Stimulated activated CD8-positive, alpha-beta memory T cell treated with anti-CD3 and anti-CD28 coated beads, Interleukin-4, amount 100 ng/mL, for 48 hours (primary cell): ENCODE results near the gene SAV1.

Experiments
- DNase-seq: peaks from one replicate; pipeline ENCODE4 v3.0.0-alpha.2; 2020

SAV1 gene

DNA sequence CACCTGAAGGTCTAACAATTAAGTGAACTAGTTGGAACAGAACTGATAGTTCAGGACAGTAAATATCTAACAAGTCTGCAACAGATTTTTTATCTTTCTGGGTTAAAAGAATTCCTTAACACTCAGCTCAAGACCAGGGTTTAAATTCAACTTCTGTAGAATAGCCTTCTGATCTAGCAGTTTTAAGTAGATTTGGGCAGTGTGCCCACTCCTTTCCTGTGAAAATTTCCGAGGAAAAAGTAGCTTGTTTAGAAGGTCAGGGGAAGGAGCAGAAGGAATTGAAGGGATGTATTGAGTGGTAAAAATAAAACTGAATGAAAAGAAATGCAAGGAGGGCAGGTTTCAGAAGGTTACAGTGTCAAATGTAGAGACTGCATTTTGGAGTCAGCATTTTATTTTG is 62.3 kb downstream of the SAV1 start:
- DNase-seq = no peak

DNA sequence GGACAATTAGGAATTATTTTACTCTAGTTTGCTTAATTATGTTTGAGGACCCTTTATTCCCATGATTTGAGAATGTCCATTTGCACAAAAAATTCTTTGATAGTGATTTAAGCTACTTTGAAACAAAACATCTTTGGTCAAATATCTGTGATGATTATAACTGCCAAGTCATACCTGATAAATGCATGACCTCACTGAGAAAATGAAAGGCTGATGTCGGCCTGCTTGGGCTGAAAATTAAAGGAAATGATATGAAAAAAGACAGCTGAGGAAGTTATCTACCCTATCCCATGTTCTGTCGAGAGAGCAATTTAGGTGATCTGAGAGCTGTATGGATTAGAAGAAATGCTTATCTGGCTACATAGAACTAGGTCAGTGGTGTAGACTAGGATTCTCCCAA is 64.5 kb downstream of the SAV1 start:
- DNase-seq = no peak

DNA sequence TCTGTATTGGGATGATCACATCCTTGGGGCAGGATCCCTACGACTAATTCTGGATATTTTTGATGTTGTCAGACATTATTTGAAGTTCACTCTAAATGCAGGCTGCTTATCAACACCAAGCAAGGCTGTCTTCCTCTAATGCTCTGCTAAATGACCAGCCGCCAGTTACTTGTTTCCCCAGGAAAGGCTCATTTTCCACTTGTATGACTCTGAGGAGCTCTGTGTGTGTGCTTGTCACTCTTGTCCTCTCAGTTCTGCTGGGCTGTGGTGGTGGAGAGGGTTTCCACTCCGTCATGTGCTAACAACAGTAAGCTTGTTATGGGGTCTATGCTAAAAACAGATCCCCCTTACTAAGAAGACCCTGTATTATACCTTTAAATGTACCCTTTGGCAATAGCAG is 66.1 kb downstream of the SAV1 start:
- no peak for DNase-seq

DNA sequence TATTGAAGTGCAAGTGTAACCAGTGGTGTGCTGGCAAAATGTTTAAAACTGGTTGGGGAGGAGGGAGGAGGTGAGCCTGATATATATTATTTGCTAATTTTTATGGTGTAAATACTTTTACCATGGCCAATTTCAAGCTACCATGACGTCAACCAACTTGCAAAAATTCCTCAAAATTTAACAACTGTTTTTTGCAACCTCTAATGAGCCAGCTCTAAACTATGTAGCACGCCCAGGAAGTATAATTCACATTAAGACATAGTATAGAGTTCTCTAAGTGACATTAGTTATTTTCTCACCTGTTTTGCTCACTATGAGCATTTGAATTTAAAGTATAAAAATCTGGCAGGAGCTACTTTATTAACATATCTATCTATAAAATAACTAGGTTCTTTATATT is 66.7 kb downstream of the SAV1 start:
- DNase-seq = no peak

DNA sequence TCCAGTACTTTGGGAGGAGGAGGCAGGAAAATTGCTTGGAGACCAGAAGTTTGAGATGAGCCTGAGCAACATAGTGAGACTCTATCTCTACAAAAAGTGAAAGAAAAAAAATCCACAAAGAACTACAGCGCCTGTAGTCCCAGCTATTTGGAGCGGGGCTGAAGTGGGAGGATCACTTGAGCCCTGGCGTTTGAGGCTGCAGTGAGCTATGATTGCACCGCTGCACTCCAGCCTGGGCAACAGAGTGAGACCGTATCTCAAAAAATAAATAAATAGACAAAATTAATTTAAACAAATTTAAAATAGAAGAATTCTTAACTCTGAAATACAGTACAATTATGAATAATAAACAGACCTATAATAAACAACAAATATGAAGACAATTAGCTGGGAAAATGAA is 67.3 kb downstream of the SAV1 start:
- DNase-seq = no peak

DNA sequence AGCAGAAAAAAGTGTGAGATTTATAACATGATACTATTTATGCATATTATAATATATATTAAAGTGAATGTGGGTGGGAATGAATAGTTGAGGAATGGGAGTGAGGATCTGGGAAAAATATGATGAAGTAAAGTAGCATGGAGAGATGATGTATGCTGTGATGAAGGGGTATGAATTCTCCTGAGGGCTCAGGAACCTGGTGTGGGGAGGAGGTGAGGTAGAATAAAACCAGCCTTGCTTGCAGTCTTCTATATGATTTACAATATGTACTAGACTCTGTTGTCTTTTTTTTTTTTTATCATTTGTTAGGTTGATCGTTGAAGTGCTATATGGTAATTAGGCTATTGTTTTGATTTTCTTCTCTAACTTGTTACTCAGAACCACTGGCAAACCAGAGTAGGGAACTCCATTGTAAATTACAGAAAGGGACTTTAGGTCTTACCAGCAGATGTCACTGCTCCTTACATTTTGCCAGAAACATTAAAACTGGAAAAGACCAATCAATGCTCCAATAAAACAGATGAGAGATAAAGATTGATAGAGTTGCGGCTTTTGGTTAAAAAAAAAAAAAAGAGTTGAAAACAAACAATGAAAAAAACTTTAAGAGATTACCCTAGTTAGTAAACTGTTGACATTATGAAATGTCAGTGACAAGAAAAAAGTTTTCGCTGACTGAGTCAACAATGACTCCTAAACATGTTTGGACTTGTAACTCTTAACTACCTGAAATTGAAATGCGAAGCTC is 68.2 kb downstream of the SAV1 start:
- no peak for DNase-seq

DNA sequence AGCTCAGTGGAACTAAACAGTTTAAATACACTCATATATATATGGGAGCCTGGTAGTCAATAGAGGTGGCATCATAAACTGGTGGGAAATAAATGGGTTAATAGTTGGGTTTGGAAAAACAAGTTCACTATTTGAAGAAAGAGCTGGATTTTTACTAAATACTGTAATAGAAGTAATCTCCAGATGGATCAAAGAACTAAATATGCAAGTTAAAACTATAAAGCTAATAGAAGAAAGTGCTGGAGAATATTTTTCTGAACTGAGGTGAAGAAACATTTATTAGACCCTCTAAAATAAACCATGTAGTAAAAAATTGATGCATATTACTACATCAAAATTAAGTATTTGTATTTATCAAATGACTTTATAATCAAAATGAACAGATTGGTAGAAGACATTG is 69.3 kb downstream of the SAV1 start:
- DNase-seq = no peak

DNA sequence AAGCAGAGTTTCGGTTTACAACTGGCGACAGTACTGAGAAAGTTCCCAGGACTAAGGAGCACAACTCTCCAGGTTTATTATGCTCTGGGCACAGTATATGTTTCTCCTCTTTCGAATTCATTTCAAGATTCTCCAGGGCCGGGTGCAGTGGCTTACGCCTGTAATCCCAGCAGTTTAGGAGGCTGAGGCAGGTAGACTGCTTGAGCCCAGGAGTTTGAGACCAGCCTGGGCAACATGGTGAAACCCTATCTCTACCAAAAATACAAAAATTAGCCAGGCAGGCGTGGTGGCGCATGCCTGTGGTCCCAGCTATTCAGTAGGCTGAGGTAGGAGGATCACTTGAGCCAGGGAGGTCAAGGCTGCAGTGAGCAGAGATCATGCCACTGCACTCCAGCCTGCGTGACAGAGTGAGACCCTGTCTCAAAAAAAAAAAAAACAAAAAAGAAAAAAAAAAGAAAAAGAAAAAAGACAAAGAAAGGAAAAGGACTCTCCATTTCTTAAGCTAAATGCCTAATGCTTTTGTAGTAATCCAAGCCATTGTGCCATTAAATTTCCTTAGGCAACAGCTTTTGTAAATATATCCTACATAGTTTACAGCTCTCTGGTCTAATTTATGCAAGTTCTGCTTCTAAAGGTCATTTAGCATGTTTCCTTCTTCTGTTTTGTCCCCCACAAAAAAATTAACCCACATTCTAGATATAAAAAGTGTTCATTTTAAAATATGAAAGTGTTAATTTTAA is 73.4 kb downstream of the SAV1 start:
- no peak for DNase-seq

DNA sequence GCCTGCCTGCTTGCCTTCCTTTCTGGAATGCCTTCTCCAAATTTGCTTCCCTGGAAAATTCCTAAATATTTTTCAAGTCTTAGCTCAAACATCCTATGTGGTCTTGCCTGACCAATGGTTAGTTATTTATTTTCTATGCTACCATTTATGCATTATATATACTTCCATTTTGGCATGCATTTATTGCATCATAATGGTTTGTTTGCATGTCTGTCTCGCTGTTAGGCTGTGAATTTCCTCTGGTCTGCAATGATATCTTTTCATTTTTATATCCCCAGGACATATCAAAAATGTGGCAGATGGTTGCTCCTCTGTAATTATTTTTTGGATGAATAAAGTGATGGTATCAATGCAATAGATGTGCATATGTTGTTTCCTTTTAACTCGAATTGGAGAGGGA is 77.6 kb downstream of the SAV1 start:
- DNase-seq = no peak
